GM10266 (cell line): Measurements from ENCODE around the gene AKAP8L.

ENCODE experiments used
- DNase-seq: peaks from one replicate; pipeline ENCODE4 v3.0.0; 2012; ENCODE audit errors: extremely low spot score
- TF ChIP-seq, protein P1 (sequence below): IDR thresholded peaks from 2 replicates; pipeline ENCODE4 v1.5.1; 2012; ENCODE audit warnings: mild to moderate bottlenecking, low read depth; ENCODE audit not compliant: control insufficient read depth, insufficient read depth; ENCODE audit errors: missing control alignments

Gene AKAP8L

DNA sequence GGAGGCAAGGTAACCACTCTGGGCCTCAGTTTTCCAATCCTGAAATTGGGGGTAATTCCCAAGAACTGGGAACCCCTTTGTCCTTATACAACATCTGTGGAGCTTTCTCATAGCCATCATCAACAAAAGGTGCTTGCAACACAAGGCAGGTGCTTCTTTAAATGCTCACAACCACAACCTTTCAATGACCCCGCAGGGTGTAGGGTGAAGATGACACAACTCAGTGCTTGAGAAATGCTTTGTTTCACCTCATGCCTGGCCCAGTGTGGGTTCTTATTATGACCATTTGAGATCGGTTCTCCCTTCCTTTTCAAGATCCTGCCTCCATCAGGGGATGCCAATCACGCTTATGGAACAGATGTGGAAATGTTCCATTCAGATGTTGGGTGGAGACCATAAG lies 22.5 kb upstream of the AKAP8L start:
- TF ChIP-seq, protein P1, sequence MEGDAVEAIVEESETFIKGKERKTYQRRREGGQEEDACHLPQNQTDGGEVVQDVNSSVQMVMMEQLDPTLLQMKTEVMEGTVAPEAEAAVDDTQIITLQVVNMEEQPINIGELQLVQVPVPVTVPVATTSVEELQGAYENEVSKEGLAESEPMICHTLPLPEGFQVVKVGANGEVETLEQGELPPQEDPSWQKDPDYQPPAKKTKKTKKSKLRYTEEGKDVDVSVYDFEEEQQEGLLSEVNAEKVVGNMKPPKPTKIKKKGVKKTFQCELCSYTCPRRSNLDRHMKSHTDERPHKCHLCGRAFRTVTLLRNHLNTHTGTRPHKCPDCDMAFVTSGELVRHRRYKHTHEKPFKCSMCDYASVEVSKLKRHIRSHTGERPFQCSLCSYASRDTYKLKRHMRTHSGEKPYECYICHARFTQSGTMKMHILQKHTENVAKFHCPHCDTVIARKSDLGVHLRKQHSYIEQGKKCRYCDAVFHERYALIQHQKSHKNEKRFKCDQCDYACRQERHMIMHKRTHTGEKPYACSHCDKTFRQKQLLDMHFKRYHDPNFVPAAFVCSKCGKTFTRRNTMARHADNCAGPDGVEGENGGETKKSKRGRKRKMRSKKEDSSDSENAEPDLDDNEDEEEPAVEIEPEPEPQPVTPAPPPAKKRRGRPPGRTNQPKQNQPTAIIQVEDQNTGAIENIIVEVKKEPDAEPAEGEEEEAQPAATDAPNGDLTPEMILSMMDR, result no peak
- DNase-seq, result no peak

DNA sequence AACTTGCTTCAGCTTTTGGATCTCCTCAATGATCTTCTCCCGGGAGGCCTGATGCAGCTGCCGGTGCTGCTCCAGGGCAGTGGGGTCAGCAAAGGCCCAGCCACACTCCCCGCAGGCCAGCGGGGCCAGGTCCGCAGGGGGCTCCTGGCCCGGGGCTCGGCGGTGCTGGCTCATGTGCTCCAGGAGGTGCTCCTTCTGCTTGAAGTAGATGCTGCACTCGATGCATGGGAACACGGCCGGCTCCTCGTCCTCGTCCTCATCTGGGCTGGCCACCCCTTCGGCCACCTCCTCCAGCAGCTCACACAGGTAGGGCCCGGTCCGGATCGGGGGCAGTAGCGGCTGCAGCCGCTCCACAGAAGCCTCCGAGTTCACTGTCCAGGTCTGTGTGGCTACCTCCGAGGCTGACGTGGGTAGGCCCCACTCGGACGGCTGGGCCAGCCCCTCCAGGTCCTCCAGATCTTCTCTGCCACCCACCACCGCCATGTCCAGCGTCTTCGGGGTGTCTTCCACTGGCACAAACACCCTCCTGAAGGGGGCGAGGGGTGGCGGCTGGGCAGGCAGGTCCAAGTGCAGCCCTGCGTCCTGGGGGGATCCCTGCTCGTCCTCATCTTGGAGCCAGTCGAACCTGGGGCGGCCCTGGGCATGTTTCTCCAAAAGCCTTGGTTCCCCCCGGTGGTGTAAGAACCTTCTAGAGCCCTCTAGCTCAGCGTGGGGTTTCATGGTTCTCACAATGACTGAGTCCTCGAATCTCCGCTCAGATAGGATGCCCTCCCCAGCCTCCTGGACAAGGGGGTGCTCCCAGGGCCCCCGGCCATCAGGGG lies 21.2 kb upstream of the AKAP8L start:
- TF ChIP-seq, protein P1, result no peak
- DNase-seq, result no peak

DNA sequence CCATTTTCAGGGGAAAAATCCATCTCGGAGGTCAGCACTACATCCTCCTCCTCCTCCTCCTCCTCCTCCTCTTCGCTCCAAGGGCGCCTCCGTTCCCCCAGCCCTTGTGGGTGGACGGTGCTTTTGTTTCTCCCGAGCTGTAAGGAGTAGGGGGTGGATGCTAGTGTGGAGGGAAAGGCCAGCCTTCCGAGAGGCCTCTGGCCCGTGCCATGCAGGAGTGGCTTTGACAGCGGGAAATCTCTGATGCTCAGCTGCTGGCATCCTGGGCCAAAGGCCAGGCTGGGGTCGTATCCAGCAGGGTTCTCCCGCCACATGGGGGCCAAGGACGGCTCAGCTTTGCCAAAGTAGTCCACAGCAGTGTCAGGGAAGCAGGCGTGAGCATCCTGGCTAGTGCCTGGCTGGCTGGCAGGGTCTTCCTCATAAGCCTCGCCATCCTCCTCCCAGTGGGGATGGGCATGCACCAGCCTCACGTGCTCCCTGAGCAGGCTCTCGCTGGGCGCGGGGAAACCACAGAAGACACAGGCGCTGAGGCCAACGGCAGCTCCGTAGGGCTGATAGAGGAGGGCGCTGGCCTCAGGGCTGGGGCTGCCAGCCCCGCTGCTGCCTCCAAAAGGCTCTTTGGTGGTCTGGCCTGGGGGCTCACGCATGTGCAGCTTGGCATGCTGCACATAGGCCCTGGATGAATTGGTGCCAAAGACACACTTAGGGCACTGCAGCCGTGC lies 20.5 kb upstream of the AKAP8L start:
- DNase-seq, result no peak
- TF ChIP-seq, protein P1, result no peak

DNA sequence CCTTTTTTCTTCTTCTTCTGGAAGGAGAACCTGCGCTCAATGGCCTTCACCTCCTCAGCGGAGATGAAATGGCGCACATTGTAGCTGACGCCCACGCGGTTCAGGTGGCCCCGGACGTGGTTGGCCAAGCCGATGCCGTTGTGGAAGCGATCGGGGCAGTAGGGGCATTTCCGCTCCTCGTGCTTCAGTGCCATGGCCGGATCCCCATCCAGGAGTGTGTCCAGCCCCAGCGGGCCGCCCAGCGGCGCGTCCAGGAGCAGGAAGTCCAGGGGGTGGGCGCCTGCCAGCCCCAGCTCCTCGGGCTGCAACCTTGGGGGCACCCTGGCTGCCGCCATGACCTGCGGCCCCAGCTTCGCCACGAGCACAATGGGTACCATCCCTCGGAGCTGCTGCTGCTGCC lies 19.8 kb upstream of the AKAP8L start:
- TF ChIP-seq, protein P1, result no peak
- no peak for DNase-seq

DNA sequence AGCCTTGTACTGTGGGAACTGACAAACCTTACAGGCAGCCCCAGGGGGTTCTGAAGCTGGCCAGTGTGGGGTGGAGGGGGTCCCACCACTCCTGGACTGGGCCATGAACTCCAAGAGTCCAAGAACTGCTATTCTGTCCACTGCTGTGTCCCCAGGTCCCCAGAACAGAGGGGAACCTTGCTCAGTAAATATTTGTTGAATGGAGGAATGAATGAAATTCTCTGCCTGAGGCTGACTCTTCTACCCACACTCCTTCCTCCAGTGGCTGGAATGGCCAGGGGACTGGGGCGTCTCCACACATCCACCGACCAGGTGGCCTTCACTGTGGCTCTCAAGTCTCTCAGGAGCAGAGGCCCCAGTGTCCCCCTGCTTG lies 19.3 kb upstream of the AKAP8L start:
- DNase-seq, result no peak
- TF ChIP-seq, protein P1, result no peak

DNA sequence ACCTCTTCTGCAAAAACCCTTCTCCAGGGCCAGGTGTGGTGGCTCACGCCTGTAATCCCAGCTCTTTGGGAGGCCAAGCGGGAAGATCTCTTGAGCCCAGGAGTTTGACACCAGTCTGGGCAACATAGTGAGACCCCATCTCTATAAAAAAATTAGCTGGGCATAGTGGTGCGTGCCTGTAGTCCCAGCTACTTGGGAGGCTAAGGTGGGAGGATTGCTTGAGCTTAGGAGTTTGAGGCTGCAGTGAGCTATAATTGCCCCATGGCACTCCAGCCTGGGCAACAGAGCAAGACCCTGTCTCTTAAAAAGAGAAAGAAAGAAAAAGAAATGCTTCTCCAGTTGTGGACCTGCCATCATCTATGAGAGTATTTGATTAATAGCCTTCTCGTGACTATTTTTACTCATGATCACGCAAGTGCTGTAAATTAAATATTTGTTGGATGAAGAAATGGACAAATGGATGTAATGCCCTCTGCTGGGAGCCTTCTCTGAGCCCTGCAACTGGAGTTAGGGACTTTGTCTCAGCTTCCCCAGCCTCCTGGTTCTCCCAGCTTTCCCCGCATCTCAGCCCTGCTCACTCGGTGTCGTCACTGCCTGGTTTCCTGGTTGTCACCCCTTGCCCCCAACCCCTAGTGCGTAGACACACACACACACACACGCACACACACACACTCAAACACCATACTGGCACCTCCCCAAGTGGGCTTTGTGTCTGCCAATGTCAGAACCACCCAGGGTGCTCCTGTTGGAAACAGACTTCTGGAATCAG lies 18.8 kb upstream of the AKAP8L start:
- no peak for DNase-seq
- TF ChIP-seq, protein P1, result no peak
